Measurements from ENCODE around the gene LPAR1. TPM values are rescaled to one million over a fixed set of nuclear protein-coding genes. Genes with fewer than 3 reads are reported as not detected.

Gene LPAR1
- total and polyA plus RNA-seq, 2 donors = 8.4 to 9.3 TPM

DNA sequence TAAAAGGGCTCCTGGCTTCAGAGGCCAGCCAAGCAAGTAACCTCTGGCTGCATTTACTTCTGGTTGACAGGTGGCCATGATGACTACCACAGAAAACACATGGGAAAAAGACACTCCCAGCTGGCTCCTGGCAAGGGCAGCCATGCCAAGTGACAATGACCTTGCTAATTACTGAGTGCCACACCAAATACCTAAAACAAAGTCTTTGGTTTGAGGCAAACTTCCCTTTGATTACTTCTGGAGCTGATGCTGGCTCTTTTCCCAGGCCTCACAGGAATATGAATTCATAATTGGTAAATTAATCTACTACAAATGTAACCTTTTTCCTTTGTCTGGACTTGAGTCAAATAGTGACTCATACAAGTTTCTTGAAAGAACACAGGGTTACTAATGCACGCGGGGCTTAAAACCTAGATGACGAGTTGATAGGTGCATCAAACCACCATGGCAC lies 61.0 kb downstream of the LPAR1 start:
- Histone ChIP-seq H3K27me3 (ENCODE audit: control insufficient read depth in 2 of 2, insufficient read depth in 1 of 2, low read length in 1 of 2) (no peaks in the 10 kb centered on the region), H3K4me3 (ENCODE audit: low read length in 2 of 2) (no peak overlapping the region), H3K9me3 (ENCODE audit: control insufficient read depth in 2 of 2, insufficient read depth in 1 of 2, low read length in 1 of 2) (no peaks in the 10 kb centered on the region), H3K36me3 (ENCODE audit: control insufficient read depth in 2 of 2, insufficient read depth in 2 of 2, low read length in 1 of 2) (no peaks in the 10 kb centered on the region), H3K27ac (ENCODE audit: low read depth in 1 of 2, low read length in 1 of 2) (no peak overlapping the region), H3K4me1 (ENCODE audit: control insufficient read depth in 2 of 2, insufficient read depth in 2 of 2, low read length in 2 of 2) (no peaks in the 10 kb centered on the region)
- no peak for DNase-seq (ENCODE audit: low read depth in 6 of 9, low spot score in 9 of 9)
- WGBS = 94% methylated on average over 3 of the region's 3 CpGs

DNA sequence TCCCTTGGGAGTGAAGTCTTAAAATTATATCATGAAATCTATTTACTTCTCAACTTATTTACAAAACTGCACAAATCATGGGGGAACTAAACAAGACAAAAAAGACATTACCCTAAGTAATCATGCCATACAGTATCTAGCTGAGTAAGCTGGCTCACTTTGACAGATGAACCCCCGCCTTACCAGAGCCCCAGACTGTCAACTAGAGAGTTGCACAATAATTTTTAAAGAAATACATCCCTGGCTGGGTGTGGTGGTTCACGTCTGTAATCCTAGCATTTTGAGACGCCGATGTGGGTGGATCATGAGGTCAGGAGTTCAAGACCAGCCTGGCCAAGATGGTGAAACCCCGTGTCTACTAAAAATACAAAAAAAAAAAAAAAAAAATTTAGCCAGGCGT lies 62.3 kb downstream of the LPAR1 start:
- Histone ChIP-seq H3K27ac (ENCODE audit: low read depth in 1 of 2, low read length in 1 of 2) (no peak overlapping the region), H3K27me3 (ENCODE audit: control insufficient read depth in 2 of 2, insufficient read depth in 1 of 2, low read length in 1 of 2) (no peaks in the 10 kb centered on the region), H3K36me3 (ENCODE audit: control insufficient read depth in 2 of 2, insufficient read depth in 2 of 2, low read length in 1 of 2) (no peaks in the 10 kb centered on the region), H3K4me1 (ENCODE audit: control insufficient read depth in 2 of 2, insufficient read depth in 2 of 2, low read length in 2 of 2) (no peaks in the 10 kb centered on the region), H3K4me3 (ENCODE audit: low read length in 2 of 2) (no peak overlapping the region), H3K9me3 (ENCODE audit: control insufficient read depth in 2 of 2, insufficient read depth in 1 of 2, low read length in 1 of 2) (no peaks in the 10 kb centered on the region)
- 96% methylated on average over 6 of the region's 6 CpGs for WGBS
- no peak for DNase-seq (ENCODE audit: low read depth in 6 of 9, low spot score in 9 of 9)

DNA sequence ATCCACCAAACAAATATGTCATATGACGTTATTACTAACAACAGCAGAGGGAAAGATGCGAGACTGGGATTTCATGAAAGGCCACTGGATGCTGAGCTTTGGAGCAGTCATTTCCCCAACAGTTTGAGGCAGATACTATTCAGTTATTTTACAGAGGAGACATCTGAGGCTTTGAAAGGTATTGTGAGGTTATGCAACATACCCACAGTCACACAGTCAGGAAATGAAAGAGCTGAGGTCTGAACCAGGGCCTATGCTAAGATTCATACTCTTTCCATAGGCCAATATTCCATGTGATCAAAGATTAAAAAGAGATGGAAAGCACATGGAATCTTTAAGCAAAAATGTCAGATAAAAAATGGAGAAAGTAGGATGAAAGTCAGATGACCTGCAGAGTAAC lies 63.0 kb downstream of the LPAR1 start:
- Histone ChIP-seq H3K27ac (ENCODE audit: low read depth in 1 of 2, low read length in 1 of 2) (no peak overlapping the region), H3K27me3 (ENCODE audit: control insufficient read depth in 2 of 2, insufficient read depth in 1 of 2, low read length in 1 of 2) (no peaks in the 10 kb centered on the region), H3K4me1 (ENCODE audit: control insufficient read depth in 2 of 2, insufficient read depth in 2 of 2, low read length in 2 of 2) (no peaks in the 10 kb centered on the region), H3K36me3 (ENCODE audit: control insufficient read depth in 2 of 2, insufficient read depth in 2 of 2, low read length in 1 of 2) (no peaks in the 10 kb centered on the region), H3K9me3 (ENCODE audit: control insufficient read depth in 2 of 2, insufficient read depth in 1 of 2, low read length in 1 of 2) (no peaks in the 10 kb centered on the region), H3K4me3 (ENCODE audit: low read length in 2 of 2) (no peak overlapping the region)
- no peak for DNase-seq (ENCODE audit: low read depth in 6 of 9, low spot score in 9 of 9)
- 97% methylated on average over 2 of the region's 2 CpGs for WGBS

DNA sequence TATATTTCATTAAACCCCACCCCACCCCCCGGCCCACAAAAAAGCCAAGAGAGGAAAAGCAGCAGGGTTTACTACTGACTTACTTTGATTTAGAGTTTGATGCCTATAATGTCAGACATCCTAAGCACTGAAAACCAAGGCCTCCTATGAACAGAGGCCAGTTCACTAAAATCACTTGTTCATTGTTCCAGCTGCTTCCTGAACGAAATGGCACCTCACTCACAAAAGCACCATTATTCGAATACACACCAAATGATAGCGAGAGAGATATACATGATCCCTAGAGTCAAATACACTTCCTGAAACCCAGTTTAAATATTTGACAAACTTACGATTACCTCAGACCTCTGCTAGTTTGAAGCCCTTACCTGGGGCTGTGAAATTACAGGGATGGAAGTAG lies 66.6 kb downstream of the LPAR1 start:
- H3K27ac ChIP-seq (ENCODE audit: low read depth in 1 of 2, low read length in 1 of 2) = no peak overlapping the region
- no peaks in the 10 kb centered on the region for H3K4me1 ChIP-seq (ENCODE audit: control insufficient read depth in 2 of 2, insufficient read depth in 2 of 2, low read length in 2 of 2)
- DNase-seq (ENCODE audit: low read depth in 6 of 9, low spot score in 9 of 9) = no peak
- H3K9me3 ChIP-seq (ENCODE audit: control insufficient read depth in 2 of 2, insufficient read depth in 1 of 2, low read length in 1 of 2) = no peaks in the 10 kb centered on the region
- WGBS = 98% methylated on average over 5 of the region's 5 CpGs
- H3K36me3 ChIP-seq (ENCODE audit: control insufficient read depth in 2 of 2, insufficient read depth in 2 of 2, low read length in 1 of 2) = no peaks in the 10 kb centered on the region
- H3K27me3 ChIP-seq (ENCODE audit: control insufficient read depth in 2 of 2, insufficient read depth in 1 of 2, low read length in 1 of 2) = no peaks in the 10 kb centered on the region
- no peak overlapping the region for H3K4me3 ChIP-seq (ENCODE audit: low read length in 2 of 2)

DNA sequence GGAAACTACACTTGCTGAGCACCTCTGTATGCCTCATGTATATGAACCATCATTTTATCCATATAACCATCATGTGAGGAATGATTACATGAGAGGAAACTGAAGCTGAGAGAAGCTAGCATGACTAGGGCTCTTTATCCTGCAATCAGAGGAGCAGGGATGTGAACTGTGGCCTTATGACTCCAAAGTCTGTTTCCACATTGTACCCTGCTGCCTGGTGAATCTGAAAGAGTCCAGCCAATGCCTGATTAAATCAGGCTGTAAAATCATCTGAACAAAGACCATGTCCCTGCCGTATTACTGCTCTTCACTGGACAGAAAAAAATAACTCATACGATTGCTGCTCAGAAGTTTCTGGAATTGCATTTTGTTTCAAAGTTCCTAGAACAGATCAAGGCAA lies 67.0 kb downstream of the LPAR1 start:
- Histone ChIP-seq H3K4me1 (ENCODE audit: control insufficient read depth in 2 of 2, insufficient read depth in 2 of 2, low read length in 2 of 2) (no peaks in the 10 kb centered on the region), H3K9me3 (ENCODE audit: control insufficient read depth in 2 of 2, insufficient read depth in 1 of 2, low read length in 1 of 2) (no peaks in the 10 kb centered on the region), H3K4me3 (ENCODE audit: low read length in 2 of 2) (no peak overlapping the region), H3K36me3 (ENCODE audit: control insufficient read depth in 2 of 2, insufficient read depth in 2 of 2, low read length in 1 of 2) (no peaks in the 10 kb centered on the region), H3K27me3 (ENCODE audit: control insufficient read depth in 2 of 2, insufficient read depth in 1 of 2, low read length in 1 of 2) (no peaks in the 10 kb centered on the region), H3K27ac (ENCODE audit: low read depth in 1 of 2, low read length in 1 of 2) (no peak overlapping the region)
- no peak for DNase-seq (ENCODE audit: low read depth in 6 of 9, low spot score in 9 of 9)
- WGBS = over 99% methylated on average over 2 of the region's 2 CpGs

DNA sequence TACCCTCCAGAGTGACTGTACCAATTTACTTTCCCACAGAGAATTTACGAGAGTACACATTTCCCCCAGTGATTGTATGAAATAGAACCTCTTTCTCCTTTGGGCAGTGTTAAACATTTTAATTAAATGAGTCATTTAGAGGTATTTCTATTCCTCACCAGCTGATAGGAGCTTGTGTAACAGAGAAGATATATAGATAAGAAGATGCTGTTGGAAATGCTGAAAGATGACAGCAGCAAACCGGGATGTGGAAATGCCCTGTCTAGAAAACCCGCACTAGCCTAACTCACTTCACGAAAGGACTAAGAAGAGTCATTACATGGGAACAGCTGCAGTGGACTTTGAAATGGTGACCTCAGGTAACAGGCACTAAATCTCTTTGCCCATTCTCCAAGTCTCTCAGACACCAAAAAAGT lies 68.3 kb downstream of the LPAR1 start:
- no peaks in the 10 kb centered on the region for H3K27me3 ChIP-seq (ENCODE audit: control insufficient read depth in 2 of 2, insufficient read depth in 1 of 2, low read length in 1 of 2)
- no peaks in the 10 kb centered on the region for H3K36me3 ChIP-seq (ENCODE audit: control insufficient read depth in 2 of 2, insufficient read depth in 2 of 2, low read length in 1 of 2)
- no peak overlapping the region for H3K4me3 ChIP-seq (ENCODE audit: low read length in 2 of 2)
- H3K9me3 ChIP-seq (ENCODE audit: control insufficient read depth in 2 of 2, insufficient read depth in 1 of 2, low read length in 1 of 2) = no peaks in the 10 kb centered on the region
- no peak for DNase-seq (ENCODE audit: low read depth in 6 of 9, low spot score in 9 of 9)
- no peak overlapping the region for H3K27ac ChIP-seq (ENCODE audit: low read depth in 1 of 2, low read length in 1 of 2)
- H3K4me1 ChIP-seq (ENCODE audit: control insufficient read depth in 2 of 2, insufficient read depth in 2 of 2, low read length in 2 of 2) = no peaks in the 10 kb centered on the region
- WGBS = 98% methylated on average over 4 of the region's 4 CpGs

DNA sequence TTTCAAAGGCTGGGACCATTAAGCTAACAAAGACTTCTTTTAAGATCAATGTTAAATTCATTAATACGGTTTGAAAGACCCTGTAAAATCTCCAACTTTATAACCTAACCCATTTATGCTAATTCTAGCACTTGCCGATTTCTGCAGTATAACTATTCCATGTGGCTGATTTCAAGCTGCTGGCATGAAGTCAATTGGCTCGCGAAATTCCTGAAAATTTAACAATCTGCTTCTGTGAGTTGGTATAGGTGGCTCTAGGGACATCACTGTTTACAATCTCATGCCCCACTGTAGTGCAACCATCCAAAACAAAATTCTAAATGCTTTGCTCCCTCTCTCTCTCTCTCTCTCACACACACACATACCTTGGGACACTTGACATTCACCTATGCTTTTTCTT lies 70.2 kb downstream of the LPAR1 start:
- WGBS = 96% methylated on average over 4 of the region's 4 CpGs
- Histone ChIP-seq H3K27me3 (ENCODE audit: control insufficient read depth in 2 of 2, insufficient read depth in 1 of 2, low read length in 1 of 2) (no peaks in the 10 kb centered on the region), H3K4me1 (ENCODE audit: control insufficient read depth in 2 of 2, insufficient read depth in 2 of 2, low read length in 2 of 2) (no peaks in the 10 kb centered on the region), H3K4me3 (ENCODE audit: low read length in 2 of 2) (no peak overlapping the region), H3K9me3 (ENCODE audit: control insufficient read depth in 2 of 2, insufficient read depth in 1 of 2, low read length in 1 of 2) (no peaks in the 10 kb centered on the region), H3K27ac (ENCODE audit: low read depth in 1 of 2, low read length in 1 of 2) (no peak overlapping the region), H3K36me3 (ENCODE audit: control insufficient read depth in 2 of 2, insufficient read depth in 2 of 2, low read length in 1 of 2) (no peaks in the 10 kb centered on the region)
- no peak for DNase-seq (ENCODE audit: low read depth in 6 of 9, low spot score in 9 of 9)

DNA sequence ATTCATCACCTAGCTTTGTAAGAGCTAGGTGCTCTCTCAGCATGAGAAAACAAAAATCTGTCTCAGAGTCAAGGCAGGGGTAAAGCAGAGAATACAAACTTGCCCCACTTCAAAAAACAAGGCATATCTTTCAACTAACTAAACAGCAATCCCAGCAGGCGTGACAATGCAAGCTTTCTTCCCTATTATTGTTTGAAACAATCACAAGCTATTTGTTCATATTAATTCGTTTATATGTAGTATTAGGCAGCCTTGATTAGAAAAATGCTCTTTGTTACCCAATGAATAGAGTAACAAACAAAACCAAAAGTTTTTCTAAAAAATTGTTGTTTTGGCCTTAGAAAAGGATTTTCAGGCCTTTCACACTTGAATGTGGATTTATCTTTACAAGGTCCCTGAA lies 71.1 kb downstream of the LPAR1 start:
- WGBS = 89% methylated on average over 2 of the region's 2 CpGs
- H3K27me3 ChIP-seq (ENCODE audit: control insufficient read depth in 2 of 2, insufficient read depth in 1 of 2, low read length in 1 of 2) = no peaks in the 10 kb centered on the region
- no peak overlapping the region for H3K4me3 ChIP-seq (ENCODE audit: low read length in 2 of 2)
- H3K36me3 ChIP-seq (ENCODE audit: control insufficient read depth in 2 of 2, insufficient read depth in 2 of 2, low read length in 1 of 2) = no peaks in the 10 kb centered on the region
- no peak for DNase-seq (ENCODE audit: low read depth in 6 of 9, low spot score in 9 of 9)
- H3K27ac ChIP-seq (ENCODE audit: low read depth in 1 of 2, low read length in 1 of 2) = no peak overlapping the region
- H3K9me3 ChIP-seq (ENCODE audit: control insufficient read depth in 2 of 2, insufficient read depth in 1 of 2, low read length in 1 of 2) = no peaks in the 10 kb centered on the region
- H3K4me1 ChIP-seq (ENCODE audit: control insufficient read depth in 2 of 2, insufficient read depth in 2 of 2, low read length in 2 of 2) = no peaks in the 10 kb centered on the region

DNA sequence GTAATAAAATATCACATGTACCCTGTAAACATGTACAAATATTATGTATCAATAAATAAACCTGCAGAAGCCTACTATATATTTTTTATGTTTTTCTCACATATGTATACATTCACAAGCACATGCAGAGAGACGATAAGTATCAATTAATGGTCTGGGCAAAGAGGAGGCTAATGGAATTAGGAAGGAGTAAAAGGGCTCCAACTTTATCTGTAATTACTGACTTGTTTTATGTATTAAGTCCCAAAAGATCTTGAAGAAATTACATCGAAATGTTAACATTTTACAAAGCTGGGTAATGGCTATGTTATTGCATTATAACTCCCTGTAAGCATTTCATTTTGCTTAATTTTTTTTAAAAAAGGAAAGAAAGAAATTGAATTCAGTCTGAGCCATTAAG lies 78.0 kb downstream of the LPAR1 start:
- Histone ChIP-seq H3K27me3 (ENCODE audit: control insufficient read depth in 2 of 2, insufficient read depth in 1 of 2, low read length in 1 of 2) (no peaks in the 10 kb centered on the region), H3K4me1 (ENCODE audit: control insufficient read depth in 2 of 2, insufficient read depth in 2 of 2, low read length in 2 of 2) (no peaks in the 10 kb centered on the region), H3K27ac (ENCODE audit: low read depth in 1 of 2, low read length in 1 of 2) (no peak overlapping the region), H3K4me3 (ENCODE audit: low read length in 2 of 2) (no peak overlapping the region), H3K9me3 (ENCODE audit: control insufficient read depth in 2 of 2, insufficient read depth in 1 of 2, low read length in 1 of 2) (no peaks in the 10 kb centered on the region), H3K36me3 (ENCODE audit: control insufficient read depth in 2 of 2, insufficient read depth in 2 of 2, low read length in 1 of 2) (no peaks in the 10 kb centered on the region)
- WGBS = 95% methylated on average over 2 of the region's 2 CpGs
- DNase-seq (ENCODE audit: low read depth in 6 of 9, low spot score in 9 of 9) = no peak

DNA sequence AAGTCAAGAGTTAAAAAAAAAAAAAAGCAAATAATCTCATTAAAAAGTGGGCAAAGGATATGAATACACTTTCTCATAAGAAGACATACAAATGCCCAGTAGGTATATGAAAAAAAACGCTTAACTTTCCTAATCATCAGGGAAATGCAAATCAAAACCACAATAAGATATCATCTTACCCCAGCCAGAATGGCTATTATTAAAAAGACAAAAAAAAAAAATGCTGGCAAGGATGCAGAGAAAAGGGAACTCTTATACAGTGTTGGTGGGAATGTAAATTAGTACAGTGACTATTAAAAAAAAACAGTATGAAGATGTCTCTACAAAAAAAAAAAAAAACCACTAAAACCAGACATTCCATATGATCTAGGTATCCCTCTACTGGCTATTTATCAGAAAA lies 79.4 kb downstream of the LPAR1 start:
- Histone ChIP-seq H3K27me3 (ENCODE audit: control insufficient read depth in 2 of 2, insufficient read depth in 1 of 2, low read length in 1 of 2) (no peaks in the 10 kb centered on the region), H3K36me3 (ENCODE audit: control insufficient read depth in 2 of 2, insufficient read depth in 2 of 2, low read length in 1 of 2) (no peaks in the 10 kb centered on the region), H3K9me3 (ENCODE audit: control insufficient read depth in 2 of 2, insufficient read depth in 1 of 2, low read length in 1 of 2) (no peaks in the 10 kb centered on the region), H3K4me1 (ENCODE audit: control insufficient read depth in 2 of 2, insufficient read depth in 2 of 2, low read length in 2 of 2) (no peaks in the 10 kb centered on the region), H3K27ac (ENCODE audit: low read depth in 1 of 2, low read length in 1 of 2) (no peak overlapping the region), H3K4me3 (ENCODE audit: low read length in 2 of 2) (no peak overlapping the region)
- WGBS = 12% methylated on average over 1 of the region's 1 CpG
- DNase-seq (ENCODE audit: low read depth in 6 of 9, low spot score in 9 of 9) = no peak
